Left lung (tissue), 10 donors: ENCODE data around the gene KRT28. TPM values are rescaled to one million over a fixed set of nuclear protein-coding genes. Genes with fewer than 3 reads are reported as not detected.
A peak's percentile ranks its signal among the peaks of the same experiment; 100 is the strongest.

ENCODE experiments used
- ATAC-seq: fragments of 200-7000 bp; cut with Tn5 transposase; one replicate; pipeline ENCODE4 v1.9.1; 2020; ENCODE audit warnings: moderate library complexity
- DNase-seq, 4 donors: peaks; one replicate each; pipeline ENCODE4 v3.0.0-alpha.2; 2013 to 2020
- H3K27ac ChIP-seq, 2 donors: fragments of 200-600 bp; sonication (generic) in 1 of 2; one replicate each; pipeline versions ENCODE4 v1.5.0 to v1.8.0; 2020 to 2021
- H3K27me3 ChIP-seq, 2 donors: fragments of 200-600 bp; sonication (generic) in 1 of 2; one replicate each; pipeline versions ENCODE4 v1.5.0 to v1.8.0; 2020 to 2021
- H3K36me3 ChIP-seq, 2 donors: fragments of 200-600 bp; sonication (generic) in 1 of 2; one replicate each; pipeline versions ENCODE4 v1.5.0 to v1.8.0; 2020 to 2021
- H3K4me1 ChIP-seq, 2 donors: fragments of 200-600 bp; one replicate each; pipeline ENCODE4 v1.8.0; 2021
- H3K4me3 ChIP-seq, 2 donors: fragments of 200-600 bp; sonication (generic) in 1 of 2; one replicate each; pipeline versions ENCODE4 v1.5.0 to v1.8.0; 2020 to 2021; ENCODE audit warnings: mild to moderate bottlenecking in 1 of 2
- H3K9me3 ChIP-seq, 2 donors: fragments of 200-600 bp; sonication (generic) in 1 of 2; one replicate each; pipeline versions ENCODE4 v1.5.0 to v1.8.0; 2020 to 2021
- CTCF ChIP-seq, 2 donors: fragments of 200-600 bp; sonication (generic) in 1 of 2; IDR thresholded peaks; one replicate each; pipeline versions ENCODE4 v1.5.0 to v1.8.0; 2021; ENCODE audit warnings: antibody characterized with exemption in 2 of 2
- intact Hi-C, 2 donors: fragments of 100-400 bp; cut with DNase I; formaldehyde crosslinking; loops; one replicate each; pipeline versions ENCODE4 v1.11.2 to v1.14.2; 2022
- polyA plus RNA-seq, 6 donors: library from polyadenylated mRNA; unstranded; fragments of 120-200 nt; gene quantifications; one replicate each; pipeline ENCODE4 v1.2.1, GENCODE V29; 2013; ENCODE audit not compliant: insufficient read length in 6 of 6
- total RNA-seq, 2 donors: library from RNA; stranded (reverse); fragmentation: NEBNext Ultra II Directional; extraction: Animal tissue kit (Norgen Biotek cat#: 25700); gene quantifications; one replicate each; pipeline ENCODE4 v1.2.1, GENCODE V29; 2021
- donor health status: DM: no; HTN: yes; CAD: no.
- donor health status: DM: no; HTN: no; CAD: no.

The KRT28 gene
- total and polyA plus RNA-seq, 8 donors = not detected

- Histone ChIP-seq H3K4me1 (peaks cover 0 to 3% of the 10 kb centered on the region in 2 donors), H3K9me3 (no peaks in the 10 kb centered on the region), H3K27ac (no peak overlapping the region), H3K36me3 (no peaks in the 10 kb centered on the region), H3K27me3 (peaks cover 0 to 5% of the 10 kb centered on the region in 2 donors), H3K4me3 (no peak overlapping the region)
- DNase-seq (no peak), ATAC-seq (no peak)
- intact Hi-C loops = no loop called here
- no peak for TF ChIP-seq CTCF (IDR thresholded peaks at IDR 0.05)
These were observed 24.5 kb upstream of the KRT28 start for GRCh38 chr17:40824015-40824832.

GRCh38 chr17:40822132-40822812, 22.5 kb upstream of the KRT28 start, which contains the start of gene KRT10:
KRT10 (minus strand) TSS chr17:40822614; CDS start chr17:40822585, 29 bp downstream.
- peaks cover 0 to 8% of the 10 kb centered on the region in 2 donors for H3K4me1 ChIP-seq
- no peak for TF ChIP-seq CTCF (IDR thresholded peaks at IDR 0.05)
- peaks cover 0 to 5% of the 10 kb centered on the region in 2 donors for H3K27me3 ChIP-seq
- no peaks in the 10 kb centered on the region for H3K9me3 ChIP-seq
- intact Hi-C loops = no loop called here
- peaks cover 0 to 6% of the 10 kb centered on the region in 2 donors for H3K36me3 ChIP-seq
- H3K4me3 ChIP-seq = no peak within 1 kb of the TSS
- no peak within 1 kb of the TSS for H3K27ac ChIP-seq
- no peak for ATAC-seq
- no peak for DNase-seq

- H3K36me3 ChIP-seq = peaks cover 0 to 11% of the 10 kb centered on the region in 2 donors
- no peaks in the 10 kb centered on the region for H3K9me3 ChIP-seq
- no peak for DNase-seq
- TF ChIP-seq CTCF (IDR thresholded peaks at IDR 0.05) = no peak
- intact Hi-C loops = no loop called here
- no peak overlapping the region for H3K4me3 ChIP-seq
- no peak overlapping the region for H3K27ac ChIP-seq
- H3K4me1 ChIP-seq = peaks cover 0 to 8% of the 10 kb centered on the region in 2 donors
- H3K27me3 ChIP-seq = peaks cover 0 to 5% of the 10 kb centered on the region in 2 donors
- ATAC-seq = peak; percentile 23
These were observed 21.8 kb upstream of the KRT28 start for GRCh38 chr17:40821536-40821935.

- peaks cover 0 to 11% of the 10 kb centered on the region in 2 donors for H3K36me3 ChIP-seq
- peaks cover 0 to 8% of the 10 kb centered on the region in 2 donors for H3K4me1 ChIP-seq
- no peak overlapping the region for H3K4me3 ChIP-seq
- peaks cover 0 to 5% of the 10 kb centered on the region in 2 donors for H3K27me3 ChIP-seq
- H3K9me3 ChIP-seq = no peaks in the 10 kb centered on the region
- DNase-seq = no peak
- no peak overlapping the region for H3K27ac ChIP-seq
- no peak for TF ChIP-seq CTCF (IDR thresholded peaks at IDR 0.05)
- no peak for ATAC-seq
- intact Hi-C loops = no loop called here
These were observed 20.6 kb upstream of the KRT28 start for GRCh38 chr17:40820228-40820838.
